Measurements from ENCODE around the gene KCNC3. TPM values are rescaled to one million over a fixed set of nuclear protein-coding genes. Genes with fewer than 3 reads are reported as not detected.

KCNC3 gene
- 10 to 100 TPM; 17.8 to 30.3 (median 25.2) TPM for polyA plus RNA-seq (ENCODE audit: insufficient read depth in 1 of 5, insufficient read length in 5 of 5, low replicate concordance in 1 of 5)
- long read RNA-seq, donor 1, partial matches to known transcripts, result 18 of 19 reads
- long read RNA-seq, donor 1, other reads (novel, unspliced or antisense), result 0 of 19 reads
- long read RNA-seq, donor 2, result 0 reads
- long read RNA-seq, donor 3, result 0 reads
- long read RNA-seq, donor 4, result 0 reads
- long read RNA-seq, donor 5, result 0 reads
- long read RNA-seq, donor 6, partial matches to known transcripts, result 5 of 5 reads
- long read RNA-seq, donor 6, other reads (novel, unspliced or antisense), result 0 of 5 reads
- long read RNA-seq, donor 7, result 0 reads
- long read RNA-seq, donor 8, result 0 reads

DNA sequence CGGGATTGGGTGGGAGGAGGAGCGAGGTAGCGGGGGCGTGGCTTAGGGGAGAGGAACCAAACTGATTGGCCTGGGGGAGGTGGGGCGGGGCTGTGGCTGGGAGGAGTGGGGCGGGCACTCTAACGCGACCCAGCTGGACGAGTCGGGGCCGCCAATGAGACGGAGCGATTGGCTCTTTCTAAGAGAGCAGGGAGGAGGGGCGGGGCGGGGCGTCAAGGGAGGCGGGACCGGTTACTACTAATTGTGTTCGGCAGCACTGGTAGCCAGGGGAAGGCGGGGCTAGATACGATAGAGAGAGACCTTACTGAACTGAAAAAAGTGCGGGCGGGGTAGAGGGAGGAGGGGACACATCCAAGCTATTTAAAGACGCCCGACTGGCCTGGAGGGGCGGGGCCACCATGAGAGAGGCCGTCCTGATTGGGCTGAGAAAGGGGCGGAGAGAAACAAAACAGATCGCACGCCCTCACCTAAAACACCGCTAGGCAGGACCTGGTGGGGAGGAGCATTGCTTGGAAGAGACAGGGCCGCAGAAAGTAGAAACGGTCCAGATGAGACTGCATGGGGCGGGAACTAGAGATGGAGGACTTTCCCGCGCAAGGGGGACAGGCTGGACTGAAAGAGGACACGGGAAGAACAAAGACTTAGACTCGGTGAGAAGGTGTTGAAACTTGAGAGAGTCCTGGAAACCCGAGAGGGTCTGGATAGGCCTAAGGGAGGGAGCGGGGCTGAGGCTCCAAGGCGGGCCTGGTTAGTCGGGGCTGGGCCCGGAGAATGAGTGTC, at the start of gene KCNC3:
Gene KCNC3 (minus strand): TSS at position 232 of the 780 bp plus-strand sequence. CDS start 295 bp downstream, outside the sequence.
- peak; percentile 98 to 99 for DNase-seq

- no peak for DNase-seq
Observed at GRCh38 chr19:50378863-50379236, 49.7 kb upstream of the KCNC3 start.

GRCh38 chr19:50378169-50378862, 49.1 kb upstream of the KCNC3 start:
- no peak for DNase-seq

DNA sequence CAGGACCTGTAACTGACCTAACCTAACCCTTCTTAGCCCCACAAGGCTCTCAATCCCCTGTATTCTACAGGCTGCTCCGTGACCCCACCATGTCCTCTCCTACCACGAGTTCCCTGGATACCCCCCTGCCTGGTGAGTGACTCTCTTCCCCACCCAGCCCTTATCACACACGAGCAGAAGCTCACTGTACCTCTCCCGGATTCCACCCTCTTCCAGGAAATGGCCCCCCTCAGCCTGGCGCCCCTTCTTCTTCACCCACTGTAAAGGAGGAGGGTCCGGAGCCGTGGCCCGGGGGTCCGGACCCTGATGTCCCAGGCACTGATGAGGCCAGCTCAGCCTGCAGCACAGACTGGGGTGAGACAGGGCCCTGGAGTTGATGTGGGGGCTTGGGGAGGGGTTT, 48.3 kb upstream of the KCNC3 start:
- DNase-seq, result no peak

DNA sequence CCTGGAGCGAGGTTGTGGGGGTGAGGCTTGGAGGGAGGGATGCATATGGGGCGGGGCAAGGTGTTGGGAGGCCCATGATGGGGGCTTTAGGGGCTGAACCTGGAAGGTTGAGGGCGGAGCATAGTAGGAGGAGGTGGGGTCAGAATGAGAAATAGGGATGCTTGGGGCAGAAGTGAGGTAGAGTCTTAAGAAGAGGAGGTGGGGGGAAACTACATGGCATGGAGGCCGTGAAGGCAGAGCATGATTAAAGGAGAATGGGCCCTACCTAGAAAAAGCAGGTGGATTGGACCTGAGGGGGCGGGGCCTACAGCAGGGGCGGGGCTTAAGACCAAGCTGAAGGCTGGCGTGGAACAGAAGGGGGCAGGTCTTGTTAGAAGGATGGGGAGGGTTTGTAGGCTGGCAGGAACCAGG, 47.9 kb upstream of the KCNC3 start:
- DNase-seq, result no peak

DNA sequence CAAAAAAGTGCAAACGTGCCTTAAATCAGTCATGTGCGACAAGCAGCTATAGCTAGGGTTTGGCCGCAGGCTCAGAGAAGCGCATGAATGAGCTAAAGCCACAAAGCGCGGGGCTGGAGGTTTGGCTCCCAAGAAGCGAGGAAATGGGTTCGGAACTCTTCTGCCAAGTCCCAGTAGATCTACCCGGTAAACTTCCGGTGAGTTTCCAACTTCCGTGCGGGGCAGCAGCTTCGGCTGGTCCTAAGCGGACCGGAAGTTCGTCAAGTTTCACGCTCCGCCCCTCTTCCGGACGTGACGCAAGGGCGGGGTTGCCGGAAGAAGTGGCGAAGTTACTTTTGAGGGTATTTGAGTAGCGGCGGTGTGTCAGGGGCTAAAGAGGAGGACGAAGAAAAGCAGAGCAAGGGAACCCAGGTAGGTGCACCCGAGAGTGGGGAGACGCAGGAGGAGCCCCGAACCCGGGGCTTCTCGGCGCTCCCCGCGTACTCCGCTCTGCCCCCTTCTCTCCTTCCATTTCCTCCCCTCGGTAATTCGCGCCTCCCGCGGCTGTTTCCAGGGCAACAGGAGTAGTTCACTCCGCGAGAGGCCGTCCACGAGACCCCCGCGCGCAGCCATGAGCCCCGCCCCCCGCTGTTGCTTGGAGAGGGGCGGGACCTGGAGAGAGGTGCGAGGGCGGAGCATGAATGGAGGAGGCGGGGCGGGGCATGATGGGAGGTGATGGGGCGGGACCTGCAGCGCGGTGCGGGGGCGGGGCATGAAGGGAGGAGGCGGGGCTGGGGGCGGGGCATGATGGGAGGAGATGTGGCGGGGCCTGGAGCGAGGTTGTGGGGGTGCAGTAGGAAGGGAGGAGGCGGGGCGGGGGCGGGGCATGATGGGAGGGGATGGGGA, 47.2 kb upstream of the KCNC3 start, which contains the start of gene NR1H2:
Gene NR1H2 (plus strand): TSS at position 292 of the 885 bp plus-strand sequence. CDS start 1,149 bp downstream, outside the sequence.
- DNase-seq, result peak; percentile 94 to 95

DNA sequence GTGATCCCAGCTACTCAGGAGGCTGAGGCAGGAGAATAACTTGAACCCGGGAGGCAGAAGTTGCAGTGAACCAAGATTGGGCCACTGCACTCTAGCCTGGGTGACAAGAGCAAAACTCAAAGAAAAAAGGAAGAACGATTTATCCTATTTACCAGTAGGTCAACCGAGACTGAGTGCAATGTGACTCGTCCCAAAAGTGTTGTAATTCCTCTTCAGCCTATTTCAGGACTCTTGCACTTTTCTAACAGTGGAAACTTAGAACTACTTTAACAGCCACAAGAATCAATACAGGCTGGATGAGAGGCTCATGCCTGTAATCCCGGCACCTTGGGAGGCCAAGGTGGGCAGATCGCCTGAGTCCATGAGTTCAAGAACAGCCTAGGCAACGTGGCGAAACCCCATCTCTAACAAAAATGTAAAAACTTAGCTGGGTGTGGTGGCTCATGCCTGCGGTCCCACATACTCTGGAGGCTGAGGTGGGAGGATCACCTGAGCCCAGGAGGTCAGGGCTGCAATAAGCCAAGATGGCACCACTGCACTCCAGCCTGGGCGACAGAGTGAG, 42.8 kb upstream of the KCNC3 start:
- DNase-seq, result no peak

GRCh38 chr19:50368649-50369570, 39.7 kb upstream of the KCNC3 start:
- peak; percentile 67 to 76 for DNase-seq

GRCh38 chr19:50365434-50366306, 36.5 kb upstream of the KCNC3 start, which contains the start of gene NAPSA:
Gene NAPSA (minus strand): TSS chr19:50365639. CDS start chr19:50365621, 18 bp downstream.
- no peak for DNase-seq

- DNase-seq, result peak in 1 of 2 donors; percentile 40
Observed at GRCh38 chr19:50362656-50363424, 33.7 kb upstream of the KCNC3 start.

- DNase-seq, result no peak
Observed at GRCh38 chr19:50362030-50362412, 32.8 kb upstream of the KCNC3 start.

GRCh38 chr19:50361290-50362029, 32.3 kb upstream of the KCNC3 start:
- DNase-seq, result no peak

- DNase-seq, result no peak
Observed at GRCh38 chr19:50359328-50359818, 30.2 kb upstream of the KCNC3 start.

DNA sequence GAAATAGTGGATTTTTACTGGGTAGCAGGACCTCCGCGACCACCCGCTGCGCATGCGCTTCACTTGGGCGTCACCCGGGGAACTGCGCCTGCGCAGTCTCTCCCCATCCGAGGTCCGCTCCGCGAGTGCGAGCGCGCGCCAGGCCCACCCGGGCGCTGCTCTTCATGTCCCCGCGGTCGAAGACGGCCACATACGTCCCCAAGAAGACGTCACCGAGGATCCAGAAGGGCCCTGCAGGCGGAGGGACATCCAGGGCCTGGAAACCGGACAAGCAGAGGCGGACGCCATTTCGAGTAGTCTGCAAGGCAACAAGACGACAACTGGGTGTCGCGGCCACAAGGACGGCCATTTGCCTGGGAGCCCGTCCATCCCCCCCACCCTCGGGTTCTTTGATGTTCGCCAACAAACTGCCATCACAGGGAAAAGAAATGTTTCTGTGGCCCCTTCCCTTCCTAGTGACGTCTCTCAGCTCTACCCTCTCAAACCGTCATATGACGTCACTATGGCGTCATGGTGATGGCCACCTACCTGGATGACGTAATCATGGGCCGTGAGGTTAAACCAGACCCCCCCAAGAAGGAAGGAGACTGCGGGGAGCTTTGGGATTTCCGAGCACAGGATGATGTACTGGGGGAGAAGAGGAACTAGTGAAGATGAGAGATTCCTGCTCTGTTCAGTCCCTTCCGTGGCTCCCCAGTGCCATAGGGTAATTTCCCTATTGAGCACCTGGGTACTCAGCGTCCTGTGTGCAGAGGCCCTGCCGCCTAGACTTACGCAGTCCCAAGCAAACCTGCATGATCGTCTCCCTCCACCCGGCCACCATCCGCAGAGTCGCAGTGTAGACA, 29.5 kb upstream of the KCNC3 start:
- DNase-seq, result peak; percentile 63 to 70

DNA sequence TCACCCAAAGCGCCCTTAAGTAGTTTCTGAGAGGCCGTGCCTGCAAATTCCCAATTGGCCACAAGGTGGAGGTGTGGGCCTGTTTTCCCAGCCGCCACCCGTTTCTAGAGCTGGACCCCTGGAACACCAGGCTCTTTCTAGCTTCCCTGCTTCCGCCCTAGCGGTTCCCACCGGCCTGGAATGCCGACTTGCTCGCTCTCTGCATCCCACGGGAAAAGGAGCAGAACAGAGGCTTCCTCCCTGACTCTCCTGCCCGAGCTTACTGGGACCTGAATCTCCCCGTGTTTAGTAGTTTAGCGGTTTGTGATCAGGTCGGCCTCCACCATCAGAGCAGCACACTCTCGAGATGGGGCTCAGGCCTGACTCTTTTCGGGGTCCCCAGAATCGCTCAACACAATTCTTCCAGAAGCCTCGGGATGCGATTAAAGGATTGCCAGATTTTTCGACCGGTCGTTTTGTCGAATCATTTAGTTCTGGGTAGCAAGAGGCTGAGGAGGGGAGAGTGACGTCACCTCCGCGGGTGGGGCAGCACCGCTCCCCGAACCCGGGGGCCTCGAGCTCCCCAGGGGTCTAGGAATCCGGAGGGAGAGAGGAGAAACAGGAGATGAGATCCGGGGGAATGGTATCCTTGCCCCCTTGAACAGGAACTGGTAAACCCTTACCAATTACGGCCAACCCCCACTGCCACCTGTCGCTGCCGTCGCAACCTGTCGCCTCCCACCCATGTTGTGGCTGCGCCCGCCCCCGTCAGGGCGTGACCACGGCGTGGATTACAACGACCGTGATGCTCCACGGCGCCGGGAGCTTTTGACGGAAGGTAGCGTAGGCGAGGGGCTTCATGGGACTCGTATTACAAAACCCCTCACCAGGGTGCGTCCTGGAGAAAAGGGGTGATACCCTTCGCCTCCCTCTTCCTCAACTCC, 28.3 kb upstream of the KCNC3 start:
- peak; percentile 45 to 56 for DNase-seq
